HCT116 (cell line): ENCODE data around the gene MNT. TPM values are rescaled to one million over a fixed set of nuclear protein-coding genes. Genes with fewer than 3 reads are reported as not detected.

Experiments used
- ATAC-seq: fragments of 200-7000 bp; cut with Tn5 transposase; 2 replicates; pipeline ENCODE4 v1.9.1; 2020; ENCODE audit warnings: mild to moderate bottlenecking, moderate library complexity
- BruUV-seq: library from RNA; stranded (reverse); fragments of 400-500 nt; replicated peaks from 2 replicates; lab custom pipeline; 2021; lab: Mats Ljungman, UMichigan
- CTCF ChIA-PET: fragments of 300-600 bp; sonication (Branson Sonifier 250); formaldehyde crosslinking; loops from one replicate; lab custom pipeline; 2021; ENCODE audit warnings: antibody characterized with exemption; lab: Charles Lee
- POLR2A ChIA-PET: fragments of 300-600, 350-600 bp; sonication (Branson Sonifier 250); formaldehyde crosslinking; loops from one replicate; lab custom pipeline; 2021; ENCODE audit warnings: antibody characterized with exemption; lab: Charles Lee
- RAD21 ChIA-PET, 2 experiments: fragments of 300-600 bp; sonication (Branson Sonifier 250); formaldehyde crosslinking; loops; one replicate each; lab custom pipeline; 2023; ENCODE audit warnings: low total read pairs in 2 of 2; ENCODE audit not compliant: uncharacterized antibody in 2 of 2, unreplicated experiment in 2 of 2, low non-redundant PET in 1 of 2; lab: Charles Lee
- DNase-seq: peaks from one replicate; pipeline ENCODE4 v3.0.0-alpha.2; 2010; ENCODE audit warnings: low read depth, low spot score
- H2AFZ ChIP-seq: fragments of 200-600 bp; shearing (Covaris generic), sonication (generic); 2 replicates; pipeline ENCODE4 v1.6.1; 2017; ENCODE audit warnings: low read depth, mixed run types, mixed read lengths, antibody characterized with exemption, low read length; ENCODE audit not compliant: poor library complexity, severe bottlenecking
- H3K27ac ChIP-seq: 2 replicates; pipeline ENCODE4 v1.5.1; 2012; ENCODE audit warnings: low read depth, low read length
- H3K27me3 ChIP-seq: fragments of 200-600 bp; sonication (generic); 2 replicates; pipeline ENCODE4 v1.6.1; 2016; ENCODE audit warnings: mixed run types, low read length, mixed read lengths; ENCODE audit not compliant: insufficient read depth
- H3K36me3 ChIP-seq, 2 experiments: fragments of 200-500 bp in 1 of 2; fragments of 200-600 bp in 1 of 2; sonication (Bioruptor generic) in 1 of 2; sonication (generic) in 1 of 2; 2 replicates each; pipeline versions ENCODE4 v1.5.1 to v1.6.1; 2014 to 2016; ENCODE audit warnings: low read length in 2 of 2, inconsistent platforms in 1 of 2, mixed read lengths in 1 of 2, mixed run types in 1 of 2; ENCODE audit not compliant: insufficient read depth in 2 of 2, control insufficient read depth in 1 of 2
- H3K4me1 ChIP-seq, 2 experiments: fragments of 200-600 bp in 1 of 2; sonication (generic) in 1 of 2; 2 replicates each; pipeline versions ENCODE4 v1.5.1 to v1.6.1; 2012 to 2017; ENCODE audit warnings: low read length in 2 of 2, inconsistent platforms in 1 of 2, mild to moderate bottlenecking in 1 of 2, mixed read lengths in 1 of 2, mixed run types in 1 of 2, moderate library complexity in 1 of 2; ENCODE audit not compliant: insufficient read depth in 2 of 2, control insufficient read depth in 1 of 2
- H3K4me2 ChIP-seq: fragments of 200-600 bp; sonication (generic); 2 replicates; pipeline ENCODE4 v1.6.1; 2017; ENCODE audit warnings: mixed run types, low read length, mixed read lengths
- H3K4me3 ChIP-seq, 2 experiments: fragments of 200-600 bp in 1 of 2; sonication (generic) in 1 of 2; replicated peaks in 1 of 2; 2 replicates each; pipeline ENCODE4 v1.5.1; 2011 to 2016; ENCODE audit warnings: low read length in 2 of 2, control low read depth in 1 of 2, low read depth in 1 of 2, mild to moderate bottlenecking in 1 of 2, mixed read lengths in 1 of 2, mixed run types in 1 of 2
- H3K79me2 ChIP-seq: fragments of 200-600 bp; sonication (generic); 2 replicates; pipeline ENCODE4 v1.6.1; 2017; ENCODE audit warnings: mild to moderate bottlenecking, mixed run types, low read length, moderate library complexity, mixed read lengths; ENCODE audit not compliant: insufficient read depth
- H3K9ac ChIP-seq: fragments of 200-600 bp; sonication (generic); 2 replicates; pipeline ENCODE4 v1.6.1; 2016; ENCODE audit warnings: low read length, mixed read lengths
- H3K9me2 ChIP-seq: fragments of 200-600 bp; sonication (generic), shearing (Covaris generic); 2 replicates; pipeline ENCODE4 v1.6.1; 2017; ENCODE audit warnings: mixed run types, mild to moderate bottlenecking, moderate library complexity; ENCODE audit not compliant: insufficient read depth
- H3K9me3 ChIP-seq, 2 experiments: fragments of 200-500 bp in 1 of 2; fragments of 200-600 bp in 1 of 2; sonication (Bioruptor generic) in 1 of 2; sonication (generic) in 1 of 2; 2 replicates each; pipeline ENCODE4 v1.6.1; 2014 to 2017; ENCODE audit warnings: low read length in 2 of 2, mixed read lengths in 2 of 2, inconsistent platforms in 1 of 2, low read depth in 1 of 2, mild to moderate bottlenecking in 1 of 2, mixed run types in 1 of 2, moderate library complexity in 1 of 2; ENCODE audit not compliant: control insufficient read depth in 1 of 2, insufficient read depth in 1 of 2
- H4K20me1 ChIP-seq: fragments of 200-600 bp; sonication (generic), shearing (Covaris generic); 2 replicates; pipeline ENCODE4 v1.6.1; 2017; ENCODE audit warnings: mixed run types, mild to moderate bottlenecking, moderate library complexity; ENCODE audit not compliant: insufficient read depth
- CBX3 ChIP-seq: IDR thresholded peaks from 2 replicates; pipeline ENCODE4 v1.6.1; 2012; ENCODE audit warnings: low read depth
- EZH2 ChIP-seq: fragments of 200-600 bp; sonication (generic); IDR thresholded peaks from 2 replicates; pipeline ENCODE4 v1.6.1; 2017; ENCODE audit warnings: antibody characterized with exemption, mixed run types
- SP1 ChIP-seq: IDR thresholded peaks from 2 replicates; pipeline ENCODE4 v1.6.1; 2012; ENCODE audit warnings: low read depth
- ZFX ChIP-seq: fragments of 450-650 bp; IDR thresholded peaks from 2 replicates; pipeline ENCODE4 v1.6.1; 2017
- ZNF274 ChIP-seq: fragments of 200-500 bp; sonication (Bioruptor generic); IDR thresholded peaks from 2 replicates; pipeline ENCODE4 v1.6.1; 2014; ENCODE audit warnings: mild to moderate bottlenecking, low read depth, low read length, inconsistent platforms
- intact Hi-C: fragments of 100-400 bp; cut with micrococcal nuclease; formaldehyde crosslinking; loops from 2 replicates; pipeline ENCODE4 v1.10.0; 2022
- total RNA-seq: library from RNA; stranded (reverse); gene quantifications from one replicate; pipeline ENCODE4 v1.2.1, GENCODE V29; 2021; ENCODE audit not compliant: unreplicated experiment
- TF ChIP-seq, protein P1 (sequence below): IDR thresholded peaks from 2 replicates; pipeline ENCODE4 v1.6.1; 2012; ENCODE audit warnings: low read depth
- TF ChIP-seq, protein P2 (sequence below), 3 experiments: fragments of 200-600 bp in 1 of 3; sonication (generic) in 1 of 3; IDR thresholded peaks in 2 of 3; conservative IDR thresholded peaks in 1 of 3; 2 replicates each; pipeline ENCODE4 v1.5.1; 2012 to 2017; ENCODE audit warnings: low read depth in 2 of 3, low read length in 2 of 3, antibody characterized with exemption in 1 of 3, borderline replicate concordance in 1 of 3, control low read depth in 1 of 3, mild to moderate bottlenecking in 1 of 3, mixed read lengths in 1 of 3, mixed run types in 1 of 3, moderate library complexity in 1 of 3; ENCODE audit not compliant: insufficient read depth in 1 of 3

Gene MNT
- total RNA-seq, 1 experiment from 2014 or later = 37.0 TPM

DNA sequence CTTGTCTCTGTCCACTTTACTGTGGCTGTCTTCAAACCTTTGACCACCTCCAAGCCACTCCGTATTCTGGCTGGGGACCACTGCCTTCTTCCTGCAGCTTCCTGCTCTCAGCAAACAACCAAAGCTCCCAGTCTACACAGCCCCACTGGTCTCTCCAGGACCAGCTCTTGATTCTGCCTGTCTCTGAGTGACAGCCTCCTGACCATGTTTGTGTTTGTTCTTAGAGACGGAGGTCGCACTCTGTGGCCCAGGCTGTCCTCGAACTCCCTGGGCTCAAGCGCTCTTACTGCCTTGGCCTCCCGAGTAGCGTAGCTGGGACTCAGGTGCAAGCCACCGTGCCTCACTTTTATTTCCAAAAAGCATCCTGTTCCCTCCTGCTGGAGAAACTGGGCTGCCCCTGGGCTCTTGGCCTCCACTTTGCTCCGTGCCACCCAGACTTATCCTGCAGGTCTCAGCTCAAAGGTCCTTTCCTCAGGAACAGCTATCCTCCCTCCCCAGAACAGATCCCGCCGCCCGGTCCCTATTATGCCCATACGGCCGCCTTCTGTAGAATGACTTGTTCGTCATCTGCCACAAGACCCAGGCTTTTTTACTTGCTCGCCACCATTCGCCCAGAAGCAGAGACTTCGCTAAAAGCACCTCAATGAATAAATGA is 9.1 kb downstream of the MNT start:
- ATAC-seq (no peak), DNase-seq (no peak)
- Histone ChIP-seq H3K4me2 (peak overlapping the region; percentile 93), H3K79me2 (peaks cover 40% of the 10 kb centered on the region), H3K4me1 (peaks cover 31 to 67% of the 10 kb centered on the region in 2 experiments), H3K36me3 (0 out of 4 replicates have a peak, but pooled peaks cover 0 to 3% of the 10 kb centered on the region in 2 experiments), H2AFZ (no peak overlapping the region), H3K9me3 (no peaks in the 10 kb centered on the region), H3K9ac (peak overlapping the region; percentile 100), H3K4me3 (peak overlapping the region; percentile 63 to 69), H3K9me2 (no peaks in the 10 kb centered on the region), H3K27ac (peak overlapping the region; percentile 100), H4K20me1 (no peaks in the 10 kb centered on the region), H3K27me3 (no peaks in the 10 kb centered on the region)
- ChIA-PET RAD21 (interaction anchor here in 1 of 2 experiments (0.7 to 1.4 kb wide), 2 partner anchors 9 to 24 kb away, joined by 3 read pairs; no protein-coding TSS in a partner anchor), CTCF (interaction anchor here (2.8 kb wide), 1 partner anchor 9 kb away, joined by 21 read pairs; no protein-coding TSS in a partner anchor), POLR2A (interaction anchor here (1.3 to 2.4 kb wide), 2 partner anchors 9 to 10 kb away, joined by 3 to 12 read pairs; no protein-coding TSS in a partner anchor)
- TF ChIP-seq ZFX = no peak
- TF ChIP-seq, protein P1, sequence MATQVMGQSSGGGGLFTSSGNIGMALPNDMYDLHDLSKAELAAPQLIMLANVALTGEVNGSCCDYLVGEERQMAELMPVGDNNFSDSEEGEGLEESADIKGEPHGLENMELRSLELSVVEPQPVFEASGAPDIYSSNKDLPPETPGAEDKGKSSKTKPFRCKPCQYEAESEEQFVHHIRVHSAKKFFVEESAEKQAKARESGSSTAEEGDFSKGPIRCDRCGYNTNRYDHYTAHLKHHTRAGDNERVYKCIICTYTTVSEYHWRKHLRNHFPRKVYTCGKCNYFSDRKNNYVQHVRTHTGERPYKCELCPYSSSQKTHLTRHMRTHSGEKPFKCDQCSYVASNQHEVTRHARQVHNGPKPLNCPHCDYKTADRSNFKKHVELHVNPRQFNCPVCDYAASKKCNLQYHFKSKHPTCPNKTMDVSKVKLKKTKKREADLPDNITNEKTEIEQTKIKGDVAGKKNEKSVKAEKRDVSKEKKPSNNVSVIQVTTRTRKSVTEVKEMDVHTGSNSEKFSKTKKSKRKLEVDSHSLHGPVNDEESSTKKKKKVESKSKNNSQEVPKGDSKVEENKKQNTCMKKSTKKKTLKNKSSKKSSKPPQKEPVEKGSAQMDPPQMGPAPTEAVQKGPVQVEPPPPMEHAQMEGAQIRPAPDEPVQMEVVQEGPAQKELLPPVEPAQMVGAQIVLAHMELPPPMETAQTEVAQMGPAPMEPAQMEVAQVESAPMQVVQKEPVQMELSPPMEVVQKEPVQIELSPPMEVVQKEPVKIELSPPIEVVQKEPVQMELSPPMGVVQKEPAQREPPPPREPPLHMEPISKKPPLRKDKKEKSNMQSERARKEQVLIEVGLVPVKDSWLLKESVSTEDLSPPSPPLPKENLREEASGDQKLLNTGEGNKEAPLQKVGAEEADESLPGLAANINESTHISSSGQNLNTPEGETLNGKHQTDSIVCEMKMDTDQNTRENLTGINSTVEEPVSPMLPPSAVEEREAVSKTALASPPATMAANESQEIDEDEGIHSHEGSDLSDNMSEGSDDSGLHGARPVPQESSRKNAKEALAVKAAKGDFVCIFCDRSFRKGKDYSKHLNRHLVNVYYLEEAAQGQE = no peak
- TF ChIP-seq ZNF274 = no peak
- no peak for TF ChIP-seq SP1
- no peak for TF ChIP-seq CBX3
- TF ChIP-seq EZH2 = no peak
- TF ChIP-seq, protein P2, sequence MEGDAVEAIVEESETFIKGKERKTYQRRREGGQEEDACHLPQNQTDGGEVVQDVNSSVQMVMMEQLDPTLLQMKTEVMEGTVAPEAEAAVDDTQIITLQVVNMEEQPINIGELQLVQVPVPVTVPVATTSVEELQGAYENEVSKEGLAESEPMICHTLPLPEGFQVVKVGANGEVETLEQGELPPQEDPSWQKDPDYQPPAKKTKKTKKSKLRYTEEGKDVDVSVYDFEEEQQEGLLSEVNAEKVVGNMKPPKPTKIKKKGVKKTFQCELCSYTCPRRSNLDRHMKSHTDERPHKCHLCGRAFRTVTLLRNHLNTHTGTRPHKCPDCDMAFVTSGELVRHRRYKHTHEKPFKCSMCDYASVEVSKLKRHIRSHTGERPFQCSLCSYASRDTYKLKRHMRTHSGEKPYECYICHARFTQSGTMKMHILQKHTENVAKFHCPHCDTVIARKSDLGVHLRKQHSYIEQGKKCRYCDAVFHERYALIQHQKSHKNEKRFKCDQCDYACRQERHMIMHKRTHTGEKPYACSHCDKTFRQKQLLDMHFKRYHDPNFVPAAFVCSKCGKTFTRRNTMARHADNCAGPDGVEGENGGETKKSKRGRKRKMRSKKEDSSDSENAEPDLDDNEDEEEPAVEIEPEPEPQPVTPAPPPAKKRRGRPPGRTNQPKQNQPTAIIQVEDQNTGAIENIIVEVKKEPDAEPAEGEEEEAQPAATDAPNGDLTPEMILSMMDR (IDR thresholded peaks at IDR 0.05 in 2 of 3, conservative IDR thresholded peaks at IDR 0.05 in 1 of 3; ENCODE audit: borderline replicate concordance in 1 of 3, insufficient read depth in 1 of 3, low read depth in 2 of 3, low read length in 2 of 3) = no peak
- BruUV-seq = no TSS peak
- intact Hi-C loops = no loop called here
